ENCODE measurements around the gene SLCO1A2.

DNA sequence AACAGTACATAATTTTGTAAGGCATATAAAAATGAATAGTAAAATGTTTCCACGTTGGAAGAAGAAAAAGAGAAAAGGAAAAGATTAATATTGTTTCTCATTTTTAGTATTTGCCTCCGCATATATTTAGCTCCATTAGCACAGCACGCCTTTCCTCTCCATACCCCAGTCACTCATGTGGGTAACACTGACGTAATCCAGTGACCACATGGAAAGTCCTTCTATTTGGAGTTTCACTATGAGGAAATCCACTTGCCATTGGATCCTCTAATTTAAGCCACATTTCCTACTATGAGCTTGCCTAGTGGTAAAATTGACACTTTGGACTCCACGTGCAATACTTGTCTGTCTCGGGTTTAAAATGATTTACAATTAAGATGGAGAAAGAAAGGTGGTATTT, 5.7 kb upstream of the SLCO1A2 start:
- TF ChIP-seq, protein P1, sequence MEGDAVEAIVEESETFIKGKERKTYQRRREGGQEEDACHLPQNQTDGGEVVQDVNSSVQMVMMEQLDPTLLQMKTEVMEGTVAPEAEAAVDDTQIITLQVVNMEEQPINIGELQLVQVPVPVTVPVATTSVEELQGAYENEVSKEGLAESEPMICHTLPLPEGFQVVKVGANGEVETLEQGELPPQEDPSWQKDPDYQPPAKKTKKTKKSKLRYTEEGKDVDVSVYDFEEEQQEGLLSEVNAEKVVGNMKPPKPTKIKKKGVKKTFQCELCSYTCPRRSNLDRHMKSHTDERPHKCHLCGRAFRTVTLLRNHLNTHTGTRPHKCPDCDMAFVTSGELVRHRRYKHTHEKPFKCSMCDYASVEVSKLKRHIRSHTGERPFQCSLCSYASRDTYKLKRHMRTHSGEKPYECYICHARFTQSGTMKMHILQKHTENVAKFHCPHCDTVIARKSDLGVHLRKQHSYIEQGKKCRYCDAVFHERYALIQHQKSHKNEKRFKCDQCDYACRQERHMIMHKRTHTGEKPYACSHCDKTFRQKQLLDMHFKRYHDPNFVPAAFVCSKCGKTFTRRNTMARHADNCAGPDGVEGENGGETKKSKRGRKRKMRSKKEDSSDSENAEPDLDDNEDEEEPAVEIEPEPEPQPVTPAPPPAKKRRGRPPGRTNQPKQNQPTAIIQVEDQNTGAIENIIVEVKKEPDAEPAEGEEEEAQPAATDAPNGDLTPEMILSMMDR (IDR thresholded peaks at IDR 0.05), result no peak
- TF ChIP-seq POLR2A (IDR thresholded peaks at IDR 0.05), result no peak
